Dermis microvascular lymphatic vessel endothelial cell (primary cell): ENCODE data around the gene PHLDB2. TPM values are rescaled to one million over a fixed set of nuclear protein-coding genes. Genes with fewer than 3 reads are reported as not detected.

Experiments used
- DNase-seq, 2 donors: peaks; one replicate each; pipeline versions ENCODE4 v3.0.0 to v3.0.0-alpha.2; 2010; ENCODE audit warnings: low read depth in 2 of 2
- total RNA-seq: library from RNA; depleted of rRNA; stranded (reverse); fragments of >200 nt; gene quantifications from 2 replicates; pipeline ENCODE4 v1.2.1, GENCODE V29; 2014

Gene PHLDB2
- total RNA-seq, 1 donor from 2014 or later = 35.2 TPM

- DNase-seq = peak; percentile 64 to 89
These were observed 98.1 kb downstream of the PHLDB2 start for GRCh38 chr3:111956995-111957734.

- DNase-seq = no peak
These were observed 102.5 kb downstream of the PHLDB2 start for GRCh38 chr3:111961461-111962164.

- peak in 1 of 2 donors; percentile 55 for DNase-seq
These were observed 104.4 kb downstream of the PHLDB2 start for GRCh38 chr3:111963424-111963823.

GRCh38 chr3:111965484-111965883, 106.4 kb downstream of the PHLDB2 start:
- no peak for DNase-seq

GRCh38 chr3:111967068-111967467, 108.0 kb downstream of the PHLDB2 start:
- DNase-seq = peak in 1 of 2 donors; percentile 76

GRCh38 chr3:111967651-111968274, 108.7 kb downstream of the PHLDB2 start:
- peak; percentile 73 to 85 for DNase-seq

- no peak for DNase-seq
These were observed 109.4 kb downstream of the PHLDB2 start for GRCh38 chr3:111968319-111969054.

- DNase-seq = no peak
These were observed 111.3 kb downstream of the PHLDB2 start for GRCh38 chr3:111970376-111970775.

GRCh38 chr3:111971533-111972130, 112.6 kb downstream of the PHLDB2 start:
- no peak for DNase-seq

- no peak for DNase-seq
These were observed 113.8 kb downstream of the PHLDB2 start for GRCh38 chr3:111972891-111973290.

GRCh38 chr3:111975131-111975530, 116.1 kb downstream of the PHLDB2 start:
- DNase-seq = no peak

GRCh38 chr3:111976254-111976653, 117.2 kb downstream of the PHLDB2 start:
- no peak for DNase-seq

GRCh38 chr3:111978583-111979433, 119.7 kb downstream of the PHLDB2 start, which contains the start of gene ABHD10:
Gene ABHD10, plus strand, starts transcription at chr3:111979026. Its CDS starts 36 bp downstream, at chr3:111979062.
- peak; percentile 92 to 98 for DNase-seq

GRCh38 chr3:111979434-111980038, 120.5 kb downstream of the PHLDB2 start:
- peak in 1 of 2 donors; percentile 32 for DNase-seq

GRCh38 chr3:111980716-111981456, 121.8 kb downstream of the PHLDB2 start:
- DNase-seq = no peak

- DNase-seq = no peak
These were observed 122.3 kb downstream of the PHLDB2 start for GRCh38 chr3:111981457-111981763.

- no peak for DNase-seq
These were observed 125.7 kb downstream of the PHLDB2 start for GRCh38 chr3:111984636-111985298.

- DNase-seq = no peak
These were observed 127.7 kb downstream of the PHLDB2 start for GRCh38 chr3:111986800-111987199.
